MCF 10A (cell line): ENCODE results near the gene NPY1R. TPM values are rescaled to one million over a fixed set of nuclear protein-coding genes. Genes with fewer than 3 reads are reported as not detected.

ENCODE experiments used
- BruUV-seq: library from RNA; stranded (reverse); fragments of 400-500 nt; replicated peaks from 2 replicates; lab custom pipeline; 2021; lab: Mats Ljungman, UMichigan
- CTCF ChIA-PET: fragments of 300-600 bp; sonication (Branson Sonifier 250); formaldehyde crosslinking; extraction: SDS; loops from one replicate; lab custom pipeline; 2021; ENCODE audit warnings: antibody characterized with exemption, inconsistent platforms; lab: Yijun Ruan, JAX
- POLR2A ChIA-PET: fragments of 300-600, 350-650 bp; sonication (Branson Sonifier 250); formaldehyde crosslinking; extraction: SDS; loops from one replicate; lab custom pipeline; 2020; ENCODE audit warnings: antibody characterized with exemption, inconsistent platforms; lab: Yijun Ruan, JAX
- DNase-seq: peaks from one replicate; pipeline ENCODE4 v3.0.0-alpha.2; 2018; ENCODE audit not compliant: unreplicated experiment
- H3K27ac Mint-ChIP-seq: one replicate; pipeline ENCODE4 v1.8.0; 2022; ENCODE audit warnings: mild to moderate bottlenecking, low read depth, mixed read lengths; ENCODE audit not compliant: unreplicated experiment
- H3K27me3 Mint-ChIP-seq: one replicate; pipeline ENCODE4 v1.8.0; 2022; ENCODE audit warnings: mixed read lengths; ENCODE audit not compliant: insufficient read depth, unreplicated experiment
- H3K36me3 Mint-ChIP-seq: one replicate; pipeline ENCODE4 v1.8.0; 2022; ENCODE audit warnings: mild to moderate bottlenecking, moderate library complexity, mixed read lengths; ENCODE audit not compliant: insufficient read depth, unreplicated experiment
- H3K4me1 Mint-ChIP-seq: one replicate; pipeline ENCODE4 v1.8.0; 2022; ENCODE audit warnings: mixed read lengths; ENCODE audit not compliant: insufficient read depth, unreplicated experiment
- H3K4me3 Mint-ChIP-seq: one replicate; pipeline ENCODE4 v1.8.0; 2022; ENCODE audit warnings: mild to moderate bottlenecking, moderate library complexity, mixed read lengths; ENCODE audit not compliant: unreplicated experiment
- H3K9me3 Mint-ChIP-seq: one replicate; pipeline ENCODE4 v1.8.0; 2022; ENCODE audit warnings: mixed read lengths; ENCODE audit not compliant: unreplicated experiment
- intact Hi-C: fragments of 100-400 bp; cut with micrococcal nuclease; formaldehyde crosslinking; loops from 2 replicates; pipeline ENCODE4 v1.14.1; 2022
- total RNA-seq: library from RNA; stranded (reverse); gene quantifications from 2 replicates; pipeline ENCODE4 v1.2.3, GENCODE V29; 2022
- TF ChIP-seq, protein P1 (sequence below): fragments of 200-600 bp; IDR thresholded peaks from one replicate; pipeline ENCODE4 v1.8.0; 2022; ENCODE audit warnings: antibody characterized with exemption, mild to moderate bottlenecking; ENCODE audit not compliant: unreplicated experiment

The NPY1R gene
- total RNA-seq, 1 experiment from 2014 or later: 0.63 TPM

DNA sequence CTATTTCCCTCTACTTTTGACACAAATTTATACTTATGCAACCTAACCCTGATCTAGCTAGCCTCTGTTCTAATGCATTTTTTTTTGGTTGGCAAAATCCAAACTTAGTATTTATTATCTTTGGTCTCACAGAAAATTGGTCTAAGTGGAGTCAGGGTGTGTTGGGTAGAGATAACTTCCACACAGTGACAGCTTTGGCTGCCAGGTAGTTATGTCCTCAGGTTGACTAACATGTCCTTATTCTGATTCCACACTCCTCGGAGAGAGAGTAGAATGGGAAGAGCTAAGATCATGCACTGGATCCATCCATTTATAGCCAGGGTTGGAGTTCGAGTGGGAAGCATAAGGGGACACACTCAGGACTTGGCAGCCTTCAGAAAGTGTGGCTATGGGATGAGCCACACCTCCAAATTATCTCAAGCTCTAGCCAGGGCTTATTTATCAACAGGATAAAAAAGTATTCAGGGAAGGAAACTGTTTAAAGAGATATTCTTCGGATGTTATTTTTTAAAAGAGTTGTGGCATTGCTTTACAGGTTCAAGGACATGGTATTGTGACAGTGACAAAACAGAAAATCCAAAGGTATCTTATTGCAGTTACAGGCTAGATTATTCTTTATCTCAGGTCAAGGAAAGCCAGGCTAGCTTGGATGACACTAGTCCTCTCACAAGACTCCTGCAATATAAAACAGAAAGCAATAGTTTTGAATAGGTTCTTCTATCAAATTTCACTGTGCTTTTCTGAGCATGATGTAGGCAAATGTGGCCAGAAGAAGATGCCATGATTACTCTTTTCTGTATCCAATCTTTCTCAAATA lies 51.5 kb downstream of the NPY1R start:
- Mint-ChIP-seq H3K4me1 (peaks cover 5% of the 10 kb centered on the region), H3K4me3 (no peak overlapping the region), H3K27ac (no peak overlapping the region), H3K36me3 (no peaks in the 10 kb centered on the region), H3K27me3 (no peaks in the 10 kb centered on the region), H3K9me3 (peaks cover 8% of the 10 kb centered on the region)
- intact Hi-C loops: no loop called here
- ChIA-PET POLR2A (no interaction called here), CTCF (no interaction called here)
- DNase-seq: no peak
- no TSS peak for BruUV-seq
- TF ChIP-seq, protein P1, sequence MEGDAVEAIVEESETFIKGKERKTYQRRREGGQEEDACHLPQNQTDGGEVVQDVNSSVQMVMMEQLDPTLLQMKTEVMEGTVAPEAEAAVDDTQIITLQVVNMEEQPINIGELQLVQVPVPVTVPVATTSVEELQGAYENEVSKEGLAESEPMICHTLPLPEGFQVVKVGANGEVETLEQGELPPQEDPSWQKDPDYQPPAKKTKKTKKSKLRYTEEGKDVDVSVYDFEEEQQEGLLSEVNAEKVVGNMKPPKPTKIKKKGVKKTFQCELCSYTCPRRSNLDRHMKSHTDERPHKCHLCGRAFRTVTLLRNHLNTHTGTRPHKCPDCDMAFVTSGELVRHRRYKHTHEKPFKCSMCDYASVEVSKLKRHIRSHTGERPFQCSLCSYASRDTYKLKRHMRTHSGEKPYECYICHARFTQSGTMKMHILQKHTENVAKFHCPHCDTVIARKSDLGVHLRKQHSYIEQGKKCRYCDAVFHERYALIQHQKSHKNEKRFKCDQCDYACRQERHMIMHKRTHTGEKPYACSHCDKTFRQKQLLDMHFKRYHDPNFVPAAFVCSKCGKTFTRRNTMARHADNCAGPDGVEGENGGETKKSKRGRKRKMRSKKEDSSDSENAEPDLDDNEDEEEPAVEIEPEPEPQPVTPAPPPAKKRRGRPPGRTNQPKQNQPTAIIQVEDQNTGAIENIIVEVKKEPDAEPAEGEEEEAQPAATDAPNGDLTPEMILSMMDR: no peak

DNA sequence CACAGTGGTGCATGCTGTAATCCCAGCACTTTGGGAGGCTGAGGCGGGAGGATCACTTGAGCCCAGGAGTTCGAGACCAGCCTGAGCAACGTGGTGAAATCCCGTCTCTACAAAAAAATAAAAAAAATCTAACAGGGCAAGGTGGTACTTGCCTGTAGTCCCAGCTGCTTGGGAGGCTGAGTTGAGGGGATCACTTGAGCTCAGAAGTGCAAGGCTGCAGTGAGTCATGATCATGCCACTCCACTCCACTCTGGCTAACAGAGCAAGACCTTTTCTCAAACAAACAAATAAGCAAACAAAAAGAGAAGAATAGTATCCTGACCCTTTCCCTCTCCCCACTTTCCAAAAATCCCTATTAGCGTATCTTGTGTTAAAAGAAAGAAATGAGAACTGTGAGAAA lies 52.7 kb downstream of the NPY1R start:
- H3K27ac Mint-ChIP-seq: no peak overlapping the region
- TF ChIP-seq, protein P1: no peak
- no TSS peak for BruUV-seq

DNA sequence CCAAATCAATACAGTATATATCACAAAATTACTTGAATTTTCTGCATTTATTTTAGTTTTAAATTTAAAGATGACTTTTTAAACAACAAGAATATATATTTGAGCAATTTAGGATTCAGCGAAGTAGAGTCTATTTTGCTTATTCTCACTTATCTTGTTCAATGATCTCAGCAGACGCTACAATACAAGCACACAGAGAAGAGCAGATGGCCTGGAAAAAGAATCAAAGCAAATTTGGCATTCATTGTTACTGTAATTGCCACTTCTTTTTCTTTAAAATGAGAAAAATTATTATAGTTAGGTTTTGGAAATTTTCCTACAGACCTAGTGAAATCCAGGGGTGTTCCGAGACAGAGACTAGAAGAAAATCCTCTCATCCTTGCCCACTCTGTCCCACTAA lies 57.5 kb downstream of the NPY1R start:
- no peaks in the 10 kb centered on the region for H3K9me3 Mint-ChIP-seq
- no TSS peak for BruUV-seq
- POLR2A ChIA-PET: no interaction called here

More for the DNA sequence above, 52.7 kb downstream of the NPY1R start:
- H3K27me3 Mint-ChIP-seq: no peaks in the 10 kb centered on the region
- ChIA-PET POLR2A (no interaction called here), CTCF (no interaction called here)
- peaks cover 5% of the 10 kb centered on the region for H3K4me1 Mint-ChIP-seq
- H3K9me3 Mint-ChIP-seq: no peaks in the 10 kb centered on the region
- H3K36me3 Mint-ChIP-seq: no peaks in the 10 kb centered on the region
- intact Hi-C loops: no loop called here
- H3K4me3 Mint-ChIP-seq: no peak overlapping the region
- DNase-seq: no peak

More for the DNA sequence above, 57.5 kb downstream of the NPY1R start:
- DNase-seq: no peak
- TF ChIP-seq, protein P1: no peak
- Mint-ChIP-seq H3K4me3 (no peak overlapping the region), H3K4me1 (no peaks in the 10 kb centered on the region), H3K27me3 (no peaks in the 10 kb centered on the region), H3K36me3 (no peaks in the 10 kb centered on the region), H3K27ac (no peak overlapping the region)
- intact Hi-C loops: no loop called here
- CTCF ChIA-PET: no interaction called here

Other genes with a start within 250 kb of the NPY1R start
- 27.5 and 36.5 TPM in 2 replicates for gene NAF1, start 165.7 kb downstream of the NPY1R start, total RNA-seq
- gene NPY5R, start 11.3 kb upstream of the NPY1R start, total RNA-seq: not detected in 2 replicates
- gene TKTL2, start 141.2 kb upstream of the NPY1R start, total RNA-seq: not detected in 2 replicates
- gene TMA16, start 162.1 kb upstream of the NPY1R start, total RNA-seq: 41.4 and 53.9 TPM in 2 replicates